Measurements from ENCODE around the gene ADGRA1.

DNA sequence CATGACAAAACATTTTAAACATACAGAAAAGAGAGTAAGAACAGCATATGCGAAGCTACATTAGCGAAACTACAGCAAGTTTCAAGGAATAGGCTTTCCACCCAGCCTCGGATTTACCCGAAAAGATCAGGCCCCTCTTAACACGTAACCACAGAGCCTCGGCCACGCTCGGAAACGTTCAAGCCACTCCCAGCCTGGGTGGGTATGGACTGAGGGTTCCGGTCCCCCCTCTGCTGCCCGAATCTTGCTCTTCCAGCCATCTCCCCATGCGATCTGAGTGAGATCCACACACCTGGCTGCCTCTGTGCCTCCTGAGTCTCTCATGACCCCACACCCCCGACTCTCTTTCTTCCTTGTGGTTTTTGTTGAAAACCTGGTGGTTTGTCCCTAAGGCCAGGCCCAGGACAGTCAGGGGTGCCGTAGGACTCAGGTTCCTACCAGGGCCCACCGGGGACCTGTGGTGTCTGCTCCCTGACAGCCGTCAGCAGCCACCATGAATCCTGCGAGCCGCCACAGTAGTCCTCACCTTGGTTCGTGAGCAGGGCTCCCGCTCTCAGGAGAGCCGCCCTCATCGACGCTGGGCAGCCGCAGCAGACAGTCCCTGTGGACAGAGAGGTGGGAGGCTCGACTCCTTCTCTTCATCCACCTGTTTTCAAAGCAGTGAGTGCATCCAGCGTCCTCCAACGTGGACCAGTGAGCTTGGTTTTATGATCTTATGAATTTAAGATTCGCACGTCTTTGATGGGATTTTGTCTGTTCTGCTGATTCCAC lies 90.8 kb downstream of the ADGRA1 start:
- TF ChIP-seq POLR2A (IDR thresholded peaks at IDR 0.05; ENCODE audit: control extremely low read depth in 1 of 2, low read depth in 2 of 2, low read length in 2 of 2) = no peak
- TF ChIP-seq, protein P1, sequence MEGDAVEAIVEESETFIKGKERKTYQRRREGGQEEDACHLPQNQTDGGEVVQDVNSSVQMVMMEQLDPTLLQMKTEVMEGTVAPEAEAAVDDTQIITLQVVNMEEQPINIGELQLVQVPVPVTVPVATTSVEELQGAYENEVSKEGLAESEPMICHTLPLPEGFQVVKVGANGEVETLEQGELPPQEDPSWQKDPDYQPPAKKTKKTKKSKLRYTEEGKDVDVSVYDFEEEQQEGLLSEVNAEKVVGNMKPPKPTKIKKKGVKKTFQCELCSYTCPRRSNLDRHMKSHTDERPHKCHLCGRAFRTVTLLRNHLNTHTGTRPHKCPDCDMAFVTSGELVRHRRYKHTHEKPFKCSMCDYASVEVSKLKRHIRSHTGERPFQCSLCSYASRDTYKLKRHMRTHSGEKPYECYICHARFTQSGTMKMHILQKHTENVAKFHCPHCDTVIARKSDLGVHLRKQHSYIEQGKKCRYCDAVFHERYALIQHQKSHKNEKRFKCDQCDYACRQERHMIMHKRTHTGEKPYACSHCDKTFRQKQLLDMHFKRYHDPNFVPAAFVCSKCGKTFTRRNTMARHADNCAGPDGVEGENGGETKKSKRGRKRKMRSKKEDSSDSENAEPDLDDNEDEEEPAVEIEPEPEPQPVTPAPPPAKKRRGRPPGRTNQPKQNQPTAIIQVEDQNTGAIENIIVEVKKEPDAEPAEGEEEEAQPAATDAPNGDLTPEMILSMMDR (IDR thresholded peaks at IDR 0.05; ENCODE audit: control extremely low read depth in 1 of 3, insufficient read depth in 1 of 3, low read depth in 1 of 3, low read length in 3 of 3) = no peak
- TF ChIP-seq CBX8 (IDR thresholded peaks at IDR 0.05; ENCODE audit: borderline replicate concordance, low read depth, low read length) = no peak
- TF ChIP-seq ZNF274 (IDR thresholded peaks at IDR 0.05; ENCODE audit: borderline replicate concordance, extremely low read depth, low read length) = no peak
- no peak for TF ChIP-seq YY1 (IDR thresholded peaks at IDR 0.05; ENCODE audit: low read depth, low read length)
- no peak for TF ChIP-seq MAFK (IDR thresholded peaks at IDR 0.05; ENCODE audit: low read depth, low read length)
- TF ChIP-seq RFX5 (IDR thresholded peaks at IDR 0.05; ENCODE audit: borderline replicate concordance, low read depth, low read length) = no peak
- TF ChIP-seq CREB1 (IDR thresholded peaks at IDR 0.05) = no peak
- TF ChIP-seq CTBP2 (IDR thresholded peaks at IDR 0.05; ENCODE audit: borderline replicate concordance, insufficient read depth, insufficient read length, low read length) = no peak
- no peak for TF ChIP-seq RAD21 (IDR thresholded peaks at IDR 0.05 in 1 of 2, conservative IDR thresholded peaks at IDR 0.05 in 1 of 2; ENCODE audit: low read depth in 2 of 2, low read length in 2 of 2)
- TF ChIP-seq POLR2AphosphoS5 (IDR thresholded peaks at IDR 0.05; ENCODE audit: low read depth, low read length) = no peak
